ENCODE measurements around the gene AP1M2. TPM values are rescaled to one million over a fixed set of nuclear protein-coding genes. Genes with fewer than 3 reads are reported as not detected.
"Not testable (repeated sequence)": the region's sequence is repeated elsewhere in the genome, so short reads cannot be mapped to it uniquely, and the experiment has no call there.

Gene AP1M2
- total RNA-seq, 1 donor from 2014 or later = not detected

GRCh38 chr19:10538204-10538983 lies 48.7 kb downstream of the AP1M2 start:
- Mint-ChIP-seq H3K27me3 (ENCODE audit: low read depth) (peaks cover 28% of the 10 kb centered on the region), H3K36me3 (ENCODE audit: low read depth) (no peaks in the 10 kb centered on the region), H3K4me3 (ENCODE audit: low read depth) (no peak overlapping the region), H3K4me1 (ENCODE audit: low read depth) (peaks cover 2% of the 10 kb centered on the region), H3K27ac (no peak overlapping the region), H3K9me3 (no peaks in the 10 kb centered on the region)
- intact Hi-C loops (cut with micrococcal nuclease) = no loop called here
- no peak for DNase-seq (ENCODE audit: low spot score)

GRCh38 chr19:10537668-10538067 lies 49.4 kb downstream of the AP1M2 start:
- DNase-seq (ENCODE audit: low spot score) = no peak
- Mint-ChIP-seq H3K4me3 (ENCODE audit: low read depth) (no peak overlapping the region), H3K36me3 (ENCODE audit: low read depth) (no peaks in the 10 kb centered on the region), H3K9me3 (no peaks in the 10 kb centered on the region), H3K4me1 (ENCODE audit: low read depth) (no peaks in the 10 kb centered on the region), H3K27ac (no peak overlapping the region), H3K27me3 (ENCODE audit: low read depth) (peaks cover 28% of the 10 kb centered on the region)
- intact Hi-C loops (cut with micrococcal nuclease) = no loop called here

GRCh38 chr19:10535613-10536012 lies 51.5 kb downstream of the AP1M2 start:
- H3K4me1 Mint-ChIP-seq (ENCODE audit: low read depth) = no peaks in the 10 kb centered on the region
- no peaks in the 10 kb centered on the region for H3K9me3 Mint-ChIP-seq
- no peak overlapping the region for H3K4me3 Mint-ChIP-seq (ENCODE audit: low read depth)
- intact Hi-C loops (cut with micrococcal nuclease) = no loop called here
- H3K36me3 Mint-ChIP-seq (ENCODE audit: low read depth) = no peaks in the 10 kb centered on the region
- no peak overlapping the region for H3K27ac Mint-ChIP-seq
- no peak for DNase-seq (ENCODE audit: low spot score)
- H3K27me3 Mint-ChIP-seq (ENCODE audit: low read depth) = peaks cover 26% of the 10 kb centered on the region

- intact Hi-C loops (cut with micrococcal nuclease) = no loop called here
- no peak for DNase-seq (ENCODE audit: low spot score)
- Mint-ChIP-seq H3K9me3 (no peaks in the 10 kb centered on the region), H3K27me3 (ENCODE audit: low read depth) (peaks cover 16% of the 10 kb centered on the region), H3K4me1 (ENCODE audit: low read depth) (no peaks in the 10 kb centered on the region), H3K36me3 (ENCODE audit: low read depth) (no peaks in the 10 kb centered on the region), H3K27ac (no peak overlapping the region), H3K4me3 (ENCODE audit: low read depth) (no peak overlapping the region)
Observed at GRCh38 chr19:10533646-10534386, 53.3 kb downstream of the AP1M2 start.

- Mint-ChIP-seq H3K36me3 (ENCODE audit: low read depth) (no peaks in the 10 kb centered on the region), H3K4me3 (ENCODE audit: low read depth) (no peak overlapping the region), H3K27me3 (ENCODE audit: low read depth) (peaks cover 7% of the 10 kb centered on the region), H3K4me1 (ENCODE audit: low read depth) (no peaks in the 10 kb centered on the region), H3K27ac (no peak overlapping the region), H3K9me3 (no peaks in the 10 kb centered on the region)
- no peak for DNase-seq (ENCODE audit: low spot score)
- intact Hi-C loops (cut with micrococcal nuclease) = no loop called here
Observed at GRCh38 chr19:10532457-10532856, 54.7 kb downstream of the AP1M2 start.

- H3K36me3 Mint-ChIP-seq (ENCODE audit: low read depth); H3K4me3 Mint-ChIP-seq (ENCODE audit: low read depth); H3K27ac Mint-ChIP-seq; H3K27me3 Mint-ChIP-seq (ENCODE audit: low read depth); intact Hi-C loops (cut with micrococcal nuclease); DNase-seq (ENCODE audit: low spot score); H3K9me3 Mint-ChIP-seq; H3K4me1 Mint-ChIP-seq (ENCODE audit: low read depth): not testable (repeated sequence)
Observed at GRCh38 chr19:10526887-10527286, 60.2 kb downstream of the AP1M2 start.

- Mint-ChIP-seq H3K36me3 (ENCODE audit: low read depth) (no peaks in the 10 kb centered on the region), H3K9me3 (no peaks in the 10 kb centered on the region), H3K4me1 (ENCODE audit: low read depth) (no peaks in the 10 kb centered on the region), H3K27me3 (ENCODE audit: low read depth) (peaks cover 6% of the 10 kb centered on the region), H3K4me3 (ENCODE audit: low read depth) (no peak overlapping the region), H3K27ac (no peak overlapping the region)
- no peak for DNase-seq (ENCODE audit: low spot score)
- intact Hi-C loops (cut with micrococcal nuclease) = no loop called here
Observed at GRCh38 chr19:10525636-10526035, 61.5 kb downstream of the AP1M2 start.

- H3K27me3 Mint-ChIP-seq (ENCODE audit: low read depth) = peaks cover 25% of the 10 kb centered on the region
- no peaks in the 10 kb centered on the region for H3K9me3 Mint-ChIP-seq
- H3K4me1 Mint-ChIP-seq (ENCODE audit: low read depth) = peaks cover 11% of the 10 kb centered on the region
- no peak for DNase-seq (ENCODE audit: low spot score)
- intact Hi-C loops (cut with micrococcal nuclease) = no loop called here
- H3K36me3 Mint-ChIP-seq (ENCODE audit: low read depth) = no peaks in the 10 kb centered on the region
- H3K4me3 Mint-ChIP-seq (ENCODE audit: low read depth) = no peak overlapping the region
- H3K27ac Mint-ChIP-seq = no peak overlapping the region
Observed at GRCh38 chr19:10523135-10523636, 63.9 kb downstream of the AP1M2 start.

Other genes starting within 250 kb of the AP1M2 start
- gene ICAM3, start 247.7 kb downstream of the AP1M2 start, total RNA-seq = 115 and 116 TPM in 2 replicates
- 250 TPM in 2 replicates for gene TYK2, start 206.7 kb downstream of the AP1M2 start, total RNA-seq
- 285 and 300 TPM in 2 replicates for gene CDC37, start 183.8 kb downstream of the AP1M2 start, total RNA-seq
- 105 TPM in 2 replicates for gene PDE4A, start 166.8 kb downstream of the AP1M2 start, total RNA-seq
- gene KEAP1, start 84.0 kb downstream of the AP1M2 start, total RNA-seq = 75.2 and 76.1 TPM in 2 replicates
- 0.23 TPM in 1 of 2 replicates, not detected in the other for gene S1PR5, start 69.9 kb downstream of the AP1M2 start, total RNA-seq
- 34.1 and 37.2 TPM in 2 replicates for gene ATG4D, start 43.4 kb downstream of the AP1M2 start, total RNA-seq
- 66.7 and 69.5 TPM in 2 replicates for gene KRI1, start 21.3 kb downstream of the AP1M2 start, total RNA-seq
- gene CDKN2D, start 18.3 kb downstream of the AP1M2 start, total RNA-seq = 45.9 and 46.9 TPM in 2 replicates
- 83.0 and 87.4 TPM in 2 replicates for gene SLC44A2, start 38.2 kb upstream of the AP1M2 start, total RNA-seq
- gene ILF3, start 67.0 kb upstream of the AP1M2 start, total RNA-seq = 509 and 523 TPM in 2 replicates
- 67.2 and 75.0 TPM in 2 replicates for gene QTRT1, start 114.1 kb upstream of the AP1M2 start, total RNA-seq
- gene DNM2, start 130.8 kb upstream of the AP1M2 start, total RNA-seq = 185 and 198 TPM in 2 replicates
- gene TMED1, start 248.9 kb upstream of the AP1M2 start, total RNA-seq = 16.7 and 17.9 TPM in 2 replicates